GM18907 (cell line): ENCODE measurements around the gene TRAF3IP1.
"Not testable (repeated sequence)": the region's sequence is repeated elsewhere in the genome, so short reads cannot be mapped to it uniquely, and the experiment has no call there.

ENCODE experiments used
- ATAC-seq: cut with Tn5 transposase; IDR thresholded peaks from one replicate; pipeline ENCODE4 v1.9.1; 2021; ENCODE audit warnings: mild to moderate bottlenecking, moderate library complexity; ENCODE audit not compliant: unreplicated experiment

The TRAF3IP1 gene

DNA sequence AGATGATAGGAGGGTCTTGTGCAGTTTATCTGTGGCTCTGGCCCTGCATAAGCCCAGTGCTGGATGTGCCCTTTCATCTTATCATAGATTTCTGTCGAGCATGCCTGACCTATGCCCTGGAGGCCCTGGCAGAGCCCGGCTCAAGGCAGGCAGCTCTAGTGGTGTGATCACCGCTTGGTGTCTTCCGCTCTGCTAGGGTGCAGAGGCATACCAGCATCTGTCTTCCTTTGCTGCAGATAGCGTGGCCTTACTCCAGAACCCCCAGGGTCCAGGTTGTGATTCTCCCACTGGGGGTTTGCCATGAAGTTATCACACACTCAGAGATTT is 13.7 kb upstream of the TRAF3IP1 start:
- ATAC-seq = no peak

DNA sequence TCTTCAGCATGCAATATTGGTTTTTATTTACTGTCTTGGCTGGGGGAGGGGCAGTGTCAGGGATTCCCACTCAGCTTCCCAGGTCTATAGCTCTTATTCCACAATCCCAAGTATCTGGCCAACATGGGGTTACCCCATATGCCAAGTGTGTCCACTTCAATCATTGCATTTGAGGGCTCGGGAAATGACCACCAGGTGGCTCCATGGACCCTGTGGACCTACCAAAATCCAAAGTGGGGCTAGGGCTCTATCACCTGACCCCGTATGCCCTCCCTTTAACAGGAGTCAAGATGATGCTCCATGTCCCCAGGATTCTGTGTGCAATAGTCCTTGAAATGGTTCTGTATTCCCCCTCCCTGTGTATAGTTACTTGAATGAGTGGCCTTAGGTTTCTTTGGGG is 12.1 kb upstream of the TRAF3IP1 start:
- no peak for ATAC-seq

DNA sequence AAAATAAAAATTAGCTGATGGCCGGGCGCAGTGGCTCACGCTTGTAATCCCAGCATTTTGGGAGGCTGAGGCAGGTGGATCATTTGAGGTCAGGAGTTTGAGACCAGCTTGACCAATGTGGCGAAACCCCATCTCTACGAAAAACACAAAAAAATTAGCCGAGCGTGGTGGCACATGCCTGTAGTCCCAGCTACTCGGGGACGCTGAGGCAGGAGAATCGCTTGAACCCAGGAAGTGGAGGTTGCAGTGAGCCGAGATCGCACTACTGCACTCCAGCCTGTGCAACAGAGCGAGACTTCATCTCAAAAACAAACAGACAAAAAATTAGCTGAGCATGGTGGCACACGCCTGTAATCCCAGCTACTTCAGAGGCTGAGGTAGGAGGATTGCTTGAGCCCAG is 9.6 kb upstream of the TRAF3IP1 start:
- ATAC-seq = not testable (repeated sequence)

DNA sequence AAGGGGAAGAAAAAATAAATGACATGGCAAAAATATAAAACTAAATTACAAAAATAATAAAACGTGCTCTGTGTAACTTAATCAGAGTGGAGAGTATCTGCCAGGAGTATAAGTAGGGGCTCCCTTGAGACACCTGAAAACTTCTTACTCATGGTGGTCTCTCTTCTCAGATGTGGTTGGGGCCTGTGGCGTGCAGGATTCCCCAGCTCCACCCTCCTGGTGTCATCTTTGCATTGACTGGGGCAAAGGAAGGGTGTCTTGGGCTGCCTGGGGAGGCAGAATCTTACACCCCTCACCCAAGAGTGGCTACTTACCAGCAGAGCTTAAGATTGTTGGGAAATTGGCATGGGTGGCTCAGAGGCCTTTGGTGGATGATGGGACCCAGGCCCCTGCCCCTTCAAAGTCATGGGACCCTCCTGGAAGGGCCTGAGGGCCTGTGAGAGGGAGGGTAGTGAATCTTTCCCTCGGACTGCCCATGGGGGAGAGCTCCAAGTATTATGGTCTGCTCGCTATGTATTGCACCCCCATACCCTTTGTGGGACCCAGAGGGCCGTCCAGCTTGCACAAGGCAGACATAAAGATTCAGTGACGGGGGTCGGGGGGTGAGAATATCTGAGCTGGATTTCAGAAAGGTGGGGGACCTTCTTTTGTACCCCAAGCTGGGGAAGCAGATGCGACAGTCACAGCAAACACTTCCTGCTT is 6.9 kb upstream of the TRAF3IP1 start:
- ATAC-seq = no peak

DNA sequence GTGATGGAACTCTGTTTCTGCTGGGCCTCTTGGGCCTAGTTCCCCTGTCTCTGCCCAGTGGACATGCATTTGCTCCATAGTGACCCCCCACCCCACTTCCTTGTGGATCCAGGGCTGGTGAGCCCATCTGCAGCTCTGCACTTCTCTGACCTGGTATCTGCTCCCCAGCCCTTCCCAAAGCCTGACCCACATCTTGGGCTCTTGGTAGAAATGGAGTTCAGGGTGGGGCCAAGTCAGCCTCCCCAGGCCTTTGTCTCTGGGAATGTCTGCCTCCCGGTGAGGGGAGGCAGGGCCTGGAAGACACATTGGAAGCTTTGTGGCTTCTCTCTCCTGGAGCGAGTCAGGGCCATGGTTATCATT is 6.3 kb upstream of the TRAF3IP1 start:
- no peak for ATAC-seq

DNA sequence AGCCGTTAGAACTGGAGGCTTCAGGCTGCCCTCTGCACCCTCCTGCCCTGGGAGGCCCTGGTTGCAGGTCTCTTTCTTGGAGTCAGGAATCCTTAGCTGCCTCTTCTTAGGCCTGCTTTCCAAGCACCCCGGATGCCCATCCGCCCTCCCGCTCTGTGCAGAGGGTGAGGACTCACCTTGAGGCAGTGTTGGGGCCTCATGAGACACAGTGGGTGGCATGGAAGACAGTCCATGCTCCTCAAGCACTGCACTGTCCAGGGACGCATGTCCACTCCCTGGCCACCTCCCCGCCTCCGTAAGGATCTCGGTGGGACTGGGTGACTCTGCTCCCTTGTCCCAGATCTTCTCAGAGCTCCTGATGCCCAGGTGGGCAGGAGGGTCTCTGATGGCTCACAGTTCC is 5.7 kb upstream of the TRAF3IP1 start:
- ATAC-seq = no peak

- ATAC-seq = no peak
Observed at GRCh38 chr2:238315031-238315595, 5.2 kb upstream of the TRAF3IP1 start.

GRCh38 chr2:238320648-238321281 is 447 bp downstream of the TRAF3IP1 start:
- ATAC-seq = peak; percentile 37

- no peak for ATAC-seq
Observed at GRCh38 chr2:238321467-238321866, 1.1 kb downstream of the TRAF3IP1 start.

DNA sequence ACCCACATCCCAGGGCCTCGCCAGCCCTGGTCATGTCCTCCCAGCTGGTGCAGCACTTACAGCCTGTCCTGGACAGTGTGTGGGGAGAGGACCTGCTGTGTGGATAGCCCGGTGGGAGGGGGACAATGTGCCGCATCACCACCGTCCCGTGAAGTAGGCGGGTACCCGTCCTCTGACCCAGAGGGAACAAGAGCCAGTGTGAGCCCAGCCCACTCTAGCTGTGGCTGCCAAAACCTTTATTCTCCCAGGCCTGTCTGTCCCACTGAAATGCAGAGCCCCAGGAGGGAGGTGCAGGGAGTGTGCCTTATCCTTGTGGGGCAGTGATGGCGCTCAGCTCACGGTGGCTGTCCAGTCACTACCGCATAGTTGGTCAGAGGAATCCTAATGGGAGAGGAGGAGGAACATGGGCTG is 1.7 kb downstream of the TRAF3IP1 start:
- ATAC-seq = no peak

GRCh38 chr2:238324248-238324647 is 3.9 kb downstream of the TRAF3IP1 start:
- not testable (repeated sequence) for ATAC-seq

GRCh38 chr2:238325694-238326093 is 5.4 kb downstream of the TRAF3IP1 start:
- ATAC-seq = no peak

DNA sequence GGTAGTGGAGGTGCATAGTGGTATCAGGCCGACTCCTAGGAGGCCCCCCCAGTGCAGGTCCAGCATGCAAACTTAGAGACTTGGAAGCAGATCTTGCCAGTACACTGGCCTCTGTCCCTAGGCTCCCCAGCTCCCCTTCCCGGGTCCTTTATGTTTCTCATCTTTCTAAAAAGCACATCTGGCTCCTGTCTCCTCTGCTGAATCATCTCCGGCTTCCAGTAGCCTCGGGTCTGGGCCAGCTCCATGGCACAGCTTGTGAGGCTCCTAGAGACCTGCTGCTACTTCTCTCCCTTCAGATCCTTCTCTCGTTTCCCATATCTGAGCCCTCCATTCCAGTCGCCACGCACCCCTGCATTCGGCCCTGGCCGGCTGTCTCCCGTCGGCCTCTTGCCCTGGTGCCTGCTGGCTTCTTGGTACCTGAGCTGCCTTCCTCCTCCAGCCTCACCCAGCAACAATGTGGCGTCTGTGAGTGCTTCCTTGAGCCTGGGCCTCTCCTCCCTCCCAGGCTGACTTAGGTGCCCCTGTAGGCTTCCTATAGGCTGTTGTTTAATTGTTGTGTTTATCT is 6.6 kb downstream of the TRAF3IP1 start:
- ATAC-seq = no peak

DNA sequence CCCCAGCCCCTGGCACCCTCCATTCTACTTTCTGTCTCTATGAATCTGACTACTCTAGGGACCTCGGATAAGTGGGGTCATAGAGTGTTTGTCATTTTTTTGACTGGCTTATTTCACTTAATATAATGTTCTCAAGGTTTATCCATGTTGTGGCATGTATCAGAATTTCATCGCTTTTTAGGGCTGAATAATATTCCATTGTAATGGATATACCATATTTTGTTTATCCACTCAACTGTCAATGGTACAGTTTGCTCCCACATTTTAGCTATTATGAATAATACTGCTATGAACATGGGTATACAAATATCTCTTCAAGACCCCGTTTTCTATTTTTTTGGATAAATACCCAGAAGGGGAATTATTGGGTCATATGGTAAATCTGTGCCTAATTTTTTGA is 7.4 kb downstream of the TRAF3IP1 start:
- ATAC-seq = no peak

- no peak for ATAC-seq
Observed at GRCh38 chr2:238330391-238330790, 10.1 kb downstream of the TRAF3IP1 start.

GRCh38 chr2:238331916-238332315 is 11.6 kb downstream of the TRAF3IP1 start:
- no peak for ATAC-seq

- no peak for ATAC-seq
Observed at GRCh38 chr2:238334885-238335284, 14.6 kb downstream of the TRAF3IP1 start.

DNA sequence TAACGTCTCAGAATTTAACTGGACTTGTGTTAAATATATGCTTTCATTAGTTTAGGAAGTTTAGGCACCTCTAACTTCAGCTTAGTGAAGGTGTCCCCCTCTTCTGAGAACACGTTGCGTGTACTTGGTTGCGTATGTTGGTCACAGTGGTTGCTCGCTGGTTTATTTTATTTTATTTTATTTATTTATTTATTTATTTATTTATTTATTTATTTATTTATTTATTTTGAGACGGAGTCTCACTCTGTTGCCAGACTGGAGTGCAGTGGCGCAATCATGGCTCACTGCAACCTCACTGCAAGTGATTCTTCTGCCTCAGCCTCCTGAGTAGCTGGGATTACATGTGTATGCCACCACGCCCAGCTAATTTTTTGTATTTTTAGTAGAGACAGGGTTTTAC is 15.3 kb downstream of the TRAF3IP1 start:
- ATAC-seq = not testable (repeated sequence)

DNA sequence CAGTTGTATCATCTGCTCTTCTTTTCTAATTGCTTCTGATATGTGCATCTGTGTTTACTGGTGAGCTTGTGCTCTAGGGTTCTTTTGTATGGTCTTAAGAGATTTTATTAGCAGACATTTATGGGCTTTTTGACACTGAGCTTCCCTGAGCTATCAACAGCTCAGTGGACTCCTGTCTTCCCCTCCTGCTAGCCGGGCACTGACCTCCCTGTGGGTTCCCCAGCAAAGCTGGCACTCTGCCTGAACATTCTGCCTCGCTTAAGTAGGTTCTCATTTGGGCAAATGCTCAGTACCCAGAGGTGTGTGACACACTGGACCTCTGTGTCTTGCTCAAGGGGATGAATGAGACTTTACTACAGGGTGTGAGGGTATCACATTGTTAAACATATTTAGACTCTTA is 15.8 kb downstream of the TRAF3IP1 start:
- no peak for ATAC-seq

- ATAC-seq = no peak
Observed at GRCh38 chr2:238336793-238337444, 16.6 kb downstream of the TRAF3IP1 start.

GRCh38 chr2:238337846-238338245 is 17.5 kb downstream of the TRAF3IP1 start:
- no peak for ATAC-seq
